ENCODE measurements around the gene DGKB. TPM values are rescaled to one million over a fixed set of nuclear protein-coding genes. Genes with fewer than 3 reads are reported as not detected.

DGKB gene
- polyA plus RNA-seq, 12 donors, result 0.47 to 2.2 (median 0.82) TPM; not detected in 2

DNA sequence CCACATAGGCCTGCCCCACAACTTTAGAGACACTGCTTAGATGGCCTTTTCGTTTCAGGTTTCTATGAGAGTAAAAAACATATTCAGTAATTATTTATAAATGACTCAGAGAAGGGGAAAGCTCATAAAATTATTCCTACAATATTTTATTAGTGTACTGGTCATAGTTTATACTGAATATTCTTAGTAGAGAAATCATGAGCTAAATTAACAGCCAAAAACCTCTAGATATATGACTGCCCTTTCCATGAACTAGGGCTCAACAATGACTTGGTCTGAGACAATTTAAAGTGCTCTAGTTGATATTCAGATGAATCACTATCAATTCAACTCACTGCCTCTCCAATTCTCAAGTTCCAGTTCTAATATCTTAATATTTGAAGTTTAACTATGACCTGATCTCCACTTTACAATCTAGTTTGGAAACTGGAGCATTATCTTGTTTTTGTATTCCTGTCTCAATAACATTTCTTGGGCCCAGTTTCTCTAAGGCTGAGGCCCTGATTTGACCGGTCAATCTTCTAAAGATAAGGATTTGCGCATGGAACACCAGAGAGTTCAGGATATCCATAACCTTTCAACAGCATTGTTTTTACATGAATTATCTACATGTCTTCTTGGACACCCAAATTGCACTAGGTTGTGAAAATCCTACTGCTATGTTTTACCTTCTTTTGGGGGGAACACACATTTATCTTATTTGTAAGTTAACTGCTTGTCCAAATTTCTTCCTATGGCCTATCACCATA, 141.6 kb downstream of the DGKB start:
- DNase-seq, result no peak

DNA sequence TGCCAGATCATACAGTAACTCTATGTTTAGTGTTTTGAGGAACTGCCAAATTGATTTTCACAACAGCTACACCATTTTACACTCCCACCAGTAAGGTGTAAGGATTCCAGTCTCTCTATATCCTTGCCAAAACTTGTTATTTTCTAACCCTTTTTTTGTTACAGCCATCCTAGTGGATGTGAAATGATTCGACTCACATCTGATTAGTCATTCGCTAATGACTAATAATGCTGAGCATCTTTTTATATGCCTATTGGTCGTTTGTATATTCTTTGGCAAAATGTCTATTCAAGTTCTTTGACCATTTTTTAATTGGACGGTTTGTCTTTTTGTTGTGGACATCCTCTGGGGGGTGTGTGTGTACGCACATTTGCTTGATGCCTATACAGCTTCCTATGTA, 142.8 kb downstream of the DGKB start:
- no peak for DNase-seq

- DNase-seq, result no peak
These were observed 147.9 kb downstream of the DGKB start for GRCh38 chr7:14754631-14755030.

DNA sequence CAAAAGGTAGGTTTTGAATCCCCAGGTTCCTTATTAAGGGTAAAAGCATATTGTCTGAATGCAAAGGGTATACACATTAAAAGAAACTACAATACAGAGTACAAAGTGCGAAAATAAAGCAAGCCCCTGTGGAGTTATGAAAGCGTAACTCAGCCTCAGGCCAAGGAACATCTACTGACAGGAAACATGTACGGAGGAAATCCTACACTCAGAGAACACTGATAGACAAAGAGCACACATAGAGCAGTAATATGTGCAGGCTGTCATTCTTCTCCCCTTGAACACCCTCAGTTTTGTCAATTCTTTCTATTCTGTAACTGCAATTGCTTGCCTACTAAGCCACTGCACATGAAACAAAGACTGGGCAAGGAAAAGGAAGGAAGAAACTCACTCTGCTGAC, 150.2 kb downstream of the DGKB start:
- DNase-seq, result no peak

GRCh38 chr7:14751461-14751860, 151.1 kb downstream of the DGKB start:
- no peak for DNase-seq

- DNase-seq, result no peak
These were observed 154.1 kb downstream of the DGKB start for GRCh38 chr7:14748461-14748860.

DNA sequence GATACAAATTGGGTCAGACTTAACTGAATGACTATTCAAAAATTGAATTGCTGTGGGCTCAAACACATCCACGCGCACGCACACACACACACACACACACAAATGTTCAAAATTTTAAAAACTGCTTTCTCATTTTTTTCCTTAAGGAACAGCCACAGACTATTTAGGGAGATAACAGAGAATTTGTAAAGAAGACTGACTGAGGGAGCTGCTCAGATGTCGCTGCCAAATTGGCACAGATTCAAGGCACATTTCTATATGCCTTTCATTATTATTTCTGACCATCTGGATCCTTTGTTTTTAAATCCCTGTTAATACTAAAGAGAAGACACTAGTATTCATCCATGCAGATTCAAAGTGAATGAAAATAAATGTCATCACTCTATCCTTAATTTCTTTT, 154.8 kb downstream of the DGKB start:
- peak; percentile 29 for DNase-seq

- no peak for DNase-seq
These were observed 157.5 kb downstream of the DGKB start for GRCh38 chr7:14745076-14745475.

DNA sequence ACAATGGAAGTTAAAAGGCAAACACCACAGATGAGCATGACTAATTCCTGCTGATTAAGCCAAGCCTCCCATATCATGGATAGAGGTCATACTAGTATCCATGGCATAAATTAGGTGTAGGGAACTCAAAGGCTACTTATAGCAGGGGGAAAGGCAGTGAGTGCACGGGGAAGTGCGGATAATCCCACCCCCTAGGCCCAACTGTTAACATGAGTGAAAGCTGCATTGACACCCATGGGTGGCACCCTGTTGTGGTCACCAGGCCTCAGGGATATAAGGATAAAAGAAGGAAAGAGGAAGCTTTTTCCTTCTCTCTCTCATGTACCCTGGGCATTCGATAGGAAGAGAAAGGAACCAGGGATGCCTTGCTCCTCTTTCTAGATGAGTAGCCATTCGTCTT, 161.9 kb downstream of the DGKB start:
- DNase-seq, result no peak

DNA sequence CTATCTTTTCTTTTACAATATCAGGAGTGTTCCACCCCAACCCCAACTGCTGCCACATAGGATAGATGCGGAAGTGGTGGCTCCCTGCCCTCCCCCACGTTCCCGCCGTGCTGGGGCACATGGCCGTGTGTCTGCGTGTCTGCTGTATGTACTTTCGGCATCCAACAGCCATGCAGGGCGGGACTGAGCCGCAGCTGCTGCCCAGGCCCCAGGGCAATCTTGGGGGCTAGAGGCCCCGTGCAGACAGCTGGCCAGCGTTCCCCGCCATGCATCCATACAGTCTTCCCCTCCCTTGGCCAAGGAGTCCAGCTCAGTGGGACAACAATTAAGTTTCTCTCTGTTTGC, 162.7 kb downstream of the DGKB start:
- DNase-seq, result no peak

DNA sequence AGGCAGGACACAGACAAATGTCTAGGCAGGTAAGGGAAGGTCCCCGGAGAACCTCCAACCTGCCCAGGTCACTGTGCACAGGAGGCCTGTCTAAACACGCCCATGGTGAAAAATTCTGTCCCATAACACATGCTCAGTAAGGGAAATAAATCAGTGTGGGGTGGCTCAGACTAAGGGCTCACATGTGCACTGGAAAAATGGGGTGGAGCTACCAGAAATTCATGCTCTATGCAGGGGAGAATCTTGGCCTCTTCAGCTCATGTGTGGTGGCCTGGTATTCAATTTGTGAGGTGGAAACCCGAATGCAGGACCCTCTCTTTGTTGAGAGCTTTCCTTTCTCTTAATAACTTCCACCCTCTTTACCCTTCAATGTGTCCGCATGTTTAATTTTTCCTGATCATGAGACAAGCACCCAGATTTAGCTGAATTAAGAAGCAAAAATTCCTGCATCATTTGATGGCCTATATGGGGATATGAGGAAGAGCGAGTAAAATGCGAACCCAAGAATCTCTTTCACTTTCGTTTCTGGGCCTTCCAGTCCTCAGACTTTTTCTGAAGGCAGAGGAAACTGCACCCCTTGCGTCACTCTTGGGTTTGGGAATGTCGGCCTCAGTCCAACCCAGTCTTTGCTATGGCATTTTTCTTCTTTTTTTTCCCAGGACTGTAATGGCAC, 163.2 kb downstream of the DGKB start:
- DNase-seq, result no peak

DNA sequence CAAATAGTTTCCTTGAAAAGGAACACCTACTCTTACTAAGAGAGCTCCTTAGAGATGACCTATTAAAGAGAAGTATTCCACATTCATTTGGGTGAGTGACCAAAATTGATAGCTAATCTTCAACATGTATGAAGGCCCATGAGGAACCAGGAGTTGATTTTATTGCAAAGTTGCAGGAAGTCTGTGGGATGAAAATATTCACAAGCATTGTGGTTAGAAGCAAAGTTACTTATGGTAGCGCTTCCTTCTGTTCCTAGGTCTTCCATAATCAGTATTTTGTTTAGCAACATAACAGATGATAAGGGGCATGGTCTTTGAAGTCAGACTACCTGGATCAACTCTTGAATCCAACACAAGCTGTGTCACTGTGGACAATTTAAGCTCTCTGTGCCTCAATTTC, 164.5 kb downstream of the DGKB start:
- DNase-seq, result no peak

GRCh38 chr7:14734839-14735321, 167.7 kb downstream of the DGKB start:
- no peak for DNase-seq

DNA sequence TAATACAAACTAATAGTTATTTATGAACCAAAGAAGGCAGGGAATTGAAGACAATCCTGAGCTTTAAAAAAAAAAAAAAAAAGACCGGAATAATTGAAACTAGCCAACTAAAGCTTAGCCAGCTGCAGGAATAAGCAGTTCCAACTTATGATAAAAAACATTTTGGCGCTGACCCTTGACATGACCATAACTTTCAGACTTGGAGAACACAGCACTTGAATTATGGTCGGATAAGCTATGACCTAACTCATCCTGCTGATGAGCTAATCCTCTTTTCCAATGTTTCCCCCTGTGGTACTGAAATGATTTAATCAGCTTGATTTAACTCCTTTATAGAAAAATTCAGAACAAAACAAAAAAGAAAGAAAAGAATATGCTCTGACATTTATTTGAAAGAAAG, 181.8 kb downstream of the DGKB start:
- peak; percentile 82 for DNase-seq

DNA sequence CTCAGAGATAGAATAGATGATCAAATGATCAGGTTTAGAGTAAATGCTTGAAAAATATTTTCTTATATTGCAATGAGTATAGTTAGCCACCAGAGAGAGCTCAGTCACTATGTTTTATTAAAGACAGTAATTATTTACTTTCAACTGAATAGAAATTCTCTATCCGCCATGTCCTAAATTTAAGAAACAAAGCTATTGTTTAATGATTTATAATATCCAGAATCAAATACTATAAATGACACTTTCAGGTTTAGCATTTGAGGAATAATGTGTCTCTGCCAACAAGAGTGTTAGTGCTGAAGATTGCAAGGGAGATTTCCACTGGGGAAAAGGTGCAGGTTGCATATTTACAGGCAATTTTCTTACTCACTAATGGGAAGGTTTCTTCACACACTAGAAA, 184.7 kb downstream of the DGKB start:
- peak; percentile 25 for DNase-seq

GRCh38 chr7:14717169-14717568, 185.4 kb downstream of the DGKB start:
- DNase-seq, result no peak

- DNase-seq, result no peak
These were observed 188.3 kb downstream of the DGKB start for GRCh38 chr7:14714161-14714728.

DNA sequence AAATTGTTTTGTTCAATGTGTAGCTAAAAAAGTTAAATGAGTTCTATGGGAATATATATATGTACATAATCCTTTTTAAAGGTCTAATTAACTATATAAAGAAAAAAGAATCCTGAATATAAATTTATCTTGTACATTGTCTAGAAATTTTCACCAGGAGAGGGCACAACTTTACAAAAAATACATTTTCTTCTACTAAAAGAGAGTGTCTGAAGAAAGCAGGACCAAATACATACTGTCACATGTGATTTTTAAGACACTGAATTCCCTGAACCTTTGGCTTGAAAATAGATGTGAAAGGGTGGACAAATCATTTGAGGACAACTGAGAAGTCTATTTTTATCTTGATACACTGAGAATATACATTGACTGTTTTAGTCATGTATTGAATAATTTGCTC, 204.3 kb downstream of the DGKB start:
- no peak for DNase-seq

DNA sequence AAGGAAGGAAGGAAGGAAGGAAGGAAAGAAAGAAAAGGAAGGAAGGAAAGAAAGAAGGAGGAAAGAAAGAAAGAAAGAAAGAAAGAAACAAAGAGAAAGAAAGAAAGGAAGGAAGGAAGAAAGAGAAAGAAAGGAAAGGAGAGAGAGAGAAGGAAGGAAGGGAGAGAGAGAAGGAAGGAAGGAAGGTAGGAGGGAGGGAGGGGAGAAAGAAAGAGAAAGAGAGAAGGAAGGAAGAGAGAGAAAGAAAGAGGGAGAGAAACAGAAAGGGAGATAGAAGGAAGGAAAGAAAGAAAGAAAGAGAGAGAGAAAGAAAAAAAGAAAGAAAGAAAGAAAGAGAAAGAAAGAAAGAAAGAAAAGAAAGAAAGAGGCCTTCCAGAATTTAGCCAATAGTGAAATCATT, 204.9 kb downstream of the DGKB start:
- no peak for DNase-seq

DNA sequence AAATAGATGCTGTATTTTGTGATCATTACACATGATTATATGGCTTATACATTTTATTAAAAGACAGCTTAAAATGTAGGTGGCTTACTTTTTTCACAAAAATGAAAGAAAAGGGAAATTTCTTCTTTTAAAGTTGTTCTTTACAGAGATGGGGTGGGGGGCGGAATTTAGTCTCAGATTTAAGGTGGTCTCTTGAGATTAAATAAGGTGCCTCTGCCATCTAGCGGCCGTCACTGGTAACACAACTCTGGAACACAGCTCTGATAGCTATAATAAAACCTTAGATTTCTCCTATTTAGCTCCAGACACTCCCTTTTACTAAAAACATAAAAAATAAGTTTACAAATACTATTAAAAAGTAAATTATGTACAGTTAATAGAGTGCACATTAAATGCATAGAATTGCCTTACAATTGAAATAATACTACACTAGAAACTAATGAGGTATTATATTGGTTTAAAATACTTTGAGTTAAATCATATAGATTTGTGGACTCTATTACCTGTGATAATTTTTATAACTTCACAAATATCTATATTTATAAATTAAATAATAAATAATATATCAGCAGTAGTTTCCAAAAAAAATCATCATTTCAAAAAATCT, 210.9 kb downstream of the DGKB start:
- peak; percentile 48 for DNase-seq

GRCh38 chr7:14691034-14691433, 211.5 kb downstream of the DGKB start:
- no peak for DNase-seq

DNA sequence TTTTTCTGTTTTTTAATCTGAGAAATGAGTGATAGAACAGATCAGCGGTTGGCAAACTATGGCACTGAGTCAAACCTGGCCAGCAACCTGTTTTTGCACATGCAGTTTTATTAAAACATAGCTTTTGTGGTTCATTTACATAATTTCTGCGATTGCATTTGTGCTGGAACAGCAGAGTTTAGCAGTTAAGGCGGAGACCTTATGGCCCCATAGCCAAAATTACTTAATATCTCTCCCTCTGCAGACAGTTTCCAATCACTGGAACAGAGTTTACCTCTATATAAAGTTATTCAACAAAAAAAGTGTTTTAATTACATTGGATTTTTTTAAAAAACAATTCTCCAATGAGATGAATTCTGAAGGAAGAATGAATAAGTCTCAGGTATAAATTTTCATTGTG, 212.1 kb downstream of the DGKB start:
- no peak for DNase-seq

DNA sequence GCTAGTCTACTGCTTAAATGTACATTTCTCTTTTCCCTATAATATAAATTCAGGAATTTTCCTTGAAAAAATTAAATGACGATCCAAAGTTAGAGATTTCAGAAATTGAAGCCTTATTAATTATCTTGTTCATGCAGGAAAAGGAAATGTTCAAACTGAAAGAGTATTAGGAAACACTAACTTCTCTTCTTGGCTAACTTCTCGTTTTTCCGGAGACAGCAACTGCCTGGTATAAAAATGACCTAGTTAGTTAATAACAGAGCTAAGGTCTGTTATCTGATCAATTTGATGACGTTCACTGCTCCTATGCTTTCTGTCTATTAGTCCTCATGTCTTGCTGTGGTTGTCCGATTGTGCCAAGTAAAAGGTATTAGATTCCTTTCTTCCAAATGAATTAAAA, 212.5 kb downstream of the DGKB start:
- DNase-seq, result no peak

All from muscle of arm (tissue), 12 donors.